ENCODE results near the gene THAP4. TPM values are rescaled to one million over a fixed set of nuclear protein-coding genes. Genes with fewer than 3 reads are reported as not detected.
"Not testable (repeated sequence)": the region's sequence is repeated elsewhere in the genome, so short reads cannot be mapped to it uniquely, and the experiment has no call there.

THAP4 gene
- total RNA-seq, 2 experiments from 2014 or later: 43.7 to 44.5 TPM

DNA sequence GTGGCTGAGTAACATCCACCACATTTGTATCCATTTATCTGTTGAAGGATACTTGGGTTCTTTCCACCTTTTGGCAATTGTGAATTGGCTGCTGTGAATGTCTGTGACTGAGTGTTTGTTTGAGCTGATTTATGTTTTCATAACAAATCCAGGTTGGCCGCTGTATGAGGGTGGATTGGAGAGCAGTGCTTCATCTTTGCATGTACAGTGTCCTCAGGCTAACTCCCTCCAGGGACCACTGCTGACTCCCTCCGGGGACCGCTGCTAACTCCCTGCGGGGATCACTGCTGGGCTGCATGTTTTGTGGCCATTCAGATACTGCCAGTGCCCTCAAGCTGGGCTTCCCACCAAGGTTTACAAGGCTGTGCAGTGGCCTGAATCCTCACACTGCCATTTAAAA lies 68.2 kb downstream of the THAP4 start:
- Mint-ChIP-seq H3K36me3 (no peaks in the 10 kb centered on the region), H3K9me3 (no peaks in the 10 kb centered on the region), H3K4me1 (ENCODE audit: low read depth) (no peaks in the 10 kb centered on the region), H3K27me3 (no peaks in the 10 kb centered on the region), H3K27ac (no peak overlapping the region), H3K4me3 (no peak overlapping the region)
- ChIA-PET POLR2A (no interaction called here), CTCF (no interaction called here)
- intact Hi-C loops (cut with micrococcal nuclease): no loop called here
- no peak for DNase-seq

DNA sequence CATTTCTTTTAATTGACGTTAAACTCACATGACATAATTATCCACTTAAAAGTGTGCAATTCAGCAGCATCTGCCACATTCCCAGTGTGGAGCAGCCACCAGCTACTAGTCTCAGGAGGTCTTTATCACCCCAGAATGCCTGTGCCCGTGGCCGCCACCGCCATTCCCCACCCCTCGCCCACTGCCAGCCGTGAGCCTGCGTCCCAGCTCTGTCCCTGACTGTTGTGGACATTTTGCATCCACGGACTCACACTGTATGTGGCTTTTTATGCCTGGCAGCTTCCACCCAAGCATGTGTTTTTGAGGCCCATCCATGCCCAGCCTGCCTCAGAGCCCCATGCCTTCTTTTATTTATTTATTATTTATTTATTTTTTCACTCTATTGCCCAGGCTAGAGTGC lies 69.2 kb downstream of the THAP4 start:
- H3K4me3 Mint-ChIP-seq: no peak overlapping the region

GRCh38 chr2:241567266-241567665 lies 69.7 kb downstream of the THAP4 start:
- H3K9me3 Mint-ChIP-seq; H3K36me3 Mint-ChIP-seq; H3K4me3 Mint-ChIP-seq; DNase-seq; H3K27ac Mint-ChIP-seq; H3K4me1 Mint-ChIP-seq (ENCODE audit: low read depth); H3K27me3 Mint-ChIP-seq; intact Hi-C loops (cut with micrococcal nuclease); POLR2A ChIA-PET: not testable (repeated sequence)
- CTCF ChIA-PET: interaction anchor here (0.6 kb wide), 1 partner anchor 55 kb away, joined by 3 read pairs; no protein-coding TSS in a partner anchor

More for the DNA sequence above, 69.2 kb downstream of the THAP4 start:
- CTCF ChIA-PET: interaction anchor here (0.6 kb wide), 1 partner anchor 55 kb away, joined by 3 read pairs; no protein-coding TSS in a partner anchor
- Mint-ChIP-seq H3K36me3 (no peaks in the 10 kb centered on the region), H3K9me3 (no peaks in the 10 kb centered on the region), H3K27me3 (no peaks in the 10 kb centered on the region), H3K4me1 (ENCODE audit: low read depth) (no peaks in the 10 kb centered on the region), H3K27ac (no peak overlapping the region)
- no peak for DNase-seq
- POLR2A ChIA-PET: no interaction called here
- intact Hi-C loops (cut with micrococcal nuclease): no loop called here

- Mint-ChIP-seq H3K4me1 (ENCODE audit: low read depth) (no peaks in the 10 kb centered on the region), H3K9me3 (no peaks in the 10 kb centered on the region), H3K27ac (no peak overlapping the region), H3K27me3 (peaks cover 1% of the 10 kb centered on the region), H3K36me3 (no peaks in the 10 kb centered on the region), H3K4me3 (no peak overlapping the region)
- CTCF ChIA-PET: no interaction called here
- intact Hi-C loops (cut with micrococcal nuclease): no loop called here
- no peak for DNase-seq
- POLR2A ChIA-PET: no interaction called here
Observed at GRCh38 chr2:241566468-241566867, 70.5 kb downstream of the THAP4 start.

GRCh38 chr2:241566021-241566420 lies 70.9 kb downstream of the THAP4 start:
- H3K36me3 Mint-ChIP-seq; H3K4me3 Mint-ChIP-seq; POLR2A ChIA-PET; DNase-seq; H3K27ac Mint-ChIP-seq; CTCF ChIA-PET; H3K27me3 Mint-ChIP-seq; intact Hi-C loops (cut with micrococcal nuclease); H3K4me1 Mint-ChIP-seq (ENCODE audit: low read depth); H3K9me3 Mint-ChIP-seq: not testable (repeated sequence)

- CTCF ChIA-PET: no interaction called here
- Mint-ChIP-seq H3K27ac (no peak overlapping the region), H3K4me3 (no peak overlapping the region), H3K27me3 (peaks cover 4% of the 10 kb centered on the region), H3K9me3 (no peaks in the 10 kb centered on the region), H3K36me3 (no peaks in the 10 kb centered on the region), H3K4me1 (ENCODE audit: low read depth) (no peaks in the 10 kb centered on the region)
- DNase-seq: no peak
- intact Hi-C loops (cut with micrococcal nuclease): no loop called here
- POLR2A ChIA-PET: no interaction called here
Observed at GRCh38 chr2:241565411-241565810, 71.5 kb downstream of the THAP4 start.

GRCh38 chr2:241564596-241565410 lies 72.2 kb downstream of the THAP4 start:
- Mint-ChIP-seq H3K4me1 (ENCODE audit: low read depth) (peaks cover 2% of the 10 kb centered on the region), H3K4me3 (no peak overlapping the region), H3K27ac (no peak overlapping the region), H3K27me3 (peaks cover 10% of the 10 kb centered on the region), H3K36me3 (no peaks in the 10 kb centered on the region), H3K9me3 (no peaks in the 10 kb centered on the region)
- CTCF ChIA-PET: interaction anchor here (0.6 kb wide), 1 partner anchor 36 kb away, joined by 4 read pairs; no protein-coding TSS in a partner anchor
- DNase-seq: no peak
- POLR2A ChIA-PET: no interaction called here
- intact Hi-C loops (cut with micrococcal nuclease): no loop called here

DNA sequence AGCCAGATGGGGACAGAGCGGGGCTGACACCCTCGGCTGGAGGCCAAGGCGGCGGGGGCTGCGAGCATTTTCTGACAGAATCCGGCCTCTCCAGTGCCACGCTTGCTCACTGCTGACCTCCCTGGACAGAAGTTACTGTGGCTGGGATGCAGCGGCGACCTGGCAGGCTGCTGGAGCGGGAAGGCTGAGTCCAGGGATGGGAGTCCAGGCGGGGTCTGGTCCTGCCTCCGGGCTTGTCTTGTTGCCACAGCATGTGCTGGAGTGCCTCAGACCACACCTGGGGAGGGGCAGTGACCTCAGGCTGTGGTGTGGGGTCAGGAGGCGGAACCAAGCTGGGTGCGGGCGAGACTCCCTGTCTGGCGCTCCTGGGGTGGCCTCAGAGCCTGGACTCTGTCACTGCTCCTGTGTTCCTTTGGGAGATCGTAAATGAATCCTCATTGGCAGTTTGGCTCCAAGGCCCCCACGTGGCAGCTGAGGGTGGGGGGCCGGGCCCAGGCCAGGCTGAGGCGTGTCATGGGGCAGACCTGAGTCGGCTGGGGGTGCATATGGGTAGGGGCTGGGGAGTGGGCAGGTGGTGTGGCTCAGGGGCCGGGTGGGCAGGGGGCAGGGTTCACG lies 72.9 kb downstream of the THAP4 start:
- peaks cover 3% of the 10 kb centered on the region for H3K4me1 Mint-ChIP-seq (ENCODE audit: low read depth)
- no peak overlapping the region for H3K4me3 Mint-ChIP-seq
- ChIA-PET CTCF (interaction anchor here (0.6 kb wide), 1 partner anchor 37 kb away, joined by 4 read pairs; no protein-coding TSS in a partner anchor), POLR2A (no interaction called here)
- no peaks in the 10 kb centered on the region for H3K9me3 Mint-ChIP-seq
- intact Hi-C loops (cut with micrococcal nuclease): no loop called here
- H3K27me3 Mint-ChIP-seq: peaks cover 11% of the 10 kb centered on the region
- no peak for DNase-seq
- H3K36me3 Mint-ChIP-seq: no peaks in the 10 kb centered on the region
- no peak overlapping the region for H3K27ac Mint-ChIP-seq

- H3K36me3 Mint-ChIP-seq: no peaks in the 10 kb centered on the region
- H3K9me3 Mint-ChIP-seq: no peaks in the 10 kb centered on the region
- peaks cover 11% of the 10 kb centered on the region for H3K27me3 Mint-ChIP-seq
- ChIA-PET CTCF (no interaction called here), POLR2A (no interaction called here)
- H3K4me3 Mint-ChIP-seq: no peak overlapping the region
- no peak overlapping the region for H3K27ac Mint-ChIP-seq
- H3K4me1 Mint-ChIP-seq (ENCODE audit: low read depth): peaks cover 3% of the 10 kb centered on the region
- no peak for DNase-seq
- intact Hi-C loops (cut with micrococcal nuclease): no loop called here
Observed at GRCh38 chr2:241563571-241563980, 73.4 kb downstream of the THAP4 start.

DNA sequence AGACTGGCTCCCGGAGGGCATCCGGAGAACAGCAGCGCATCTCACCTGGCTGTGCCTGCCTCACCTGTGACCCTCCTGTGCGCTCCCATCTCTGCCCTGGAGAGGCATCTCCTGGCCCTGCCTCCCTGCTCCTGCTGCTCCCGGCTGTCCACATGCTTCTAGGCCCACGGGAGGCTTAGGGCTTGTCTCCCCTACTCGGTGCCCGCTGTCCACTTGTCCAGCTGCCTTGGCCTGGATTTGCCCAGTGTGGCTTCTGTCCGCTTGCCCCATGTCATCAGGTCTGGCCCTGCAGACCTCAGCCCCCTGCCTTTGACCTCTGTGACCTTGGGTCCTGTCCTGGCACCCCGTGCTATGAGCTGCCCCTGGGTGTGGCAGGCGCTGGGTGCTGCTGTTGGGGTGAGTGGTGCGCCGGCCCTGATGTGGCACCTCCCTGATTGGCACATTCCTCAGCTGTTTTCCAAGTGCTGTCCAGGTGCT lies 73.9 kb downstream of the THAP4 start:
- DNase-seq: no peak
- POLR2A ChIA-PET: no interaction called here
- peaks cover 5% of the 10 kb centered on the region for H3K4me1 Mint-ChIP-seq (ENCODE audit: low read depth)
- no peaks in the 10 kb centered on the region for H3K9me3 Mint-ChIP-seq
- H3K27me3 Mint-ChIP-seq: peaks cover 15% of the 10 kb centered on the region
- no peak overlapping the region for H3K27ac Mint-ChIP-seq
- H3K36me3 Mint-ChIP-seq: no peaks in the 10 kb centered on the region
- H3K4me3 Mint-ChIP-seq: no peak overlapping the region
- CTCF ChIA-PET: no interaction called here
- intact Hi-C loops (cut with micrococcal nuclease): no loop called here

GRCh38 chr2:241562269-241562891 lies 74.6 kb downstream of the THAP4 start:
- CTCF ChIA-PET: no interaction called here
- H3K27me3 Mint-ChIP-seq: peaks cover 22% of the 10 kb centered on the region
- no peak overlapping the region for H3K27ac Mint-ChIP-seq
- DNase-seq: no peak
- peaks cover 3% of the 10 kb centered on the region for H3K9me3 Mint-ChIP-seq
- H3K4me1 Mint-ChIP-seq (ENCODE audit: low read depth): peaks cover 5% of the 10 kb centered on the region
- no peak overlapping the region for H3K4me3 Mint-ChIP-seq
- peaks cover 5% of the 10 kb centered on the region for H3K36me3 Mint-ChIP-seq
- intact Hi-C loops (cut with micrococcal nuclease): no loop called here
- POLR2A ChIA-PET: no interaction called here

DNA sequence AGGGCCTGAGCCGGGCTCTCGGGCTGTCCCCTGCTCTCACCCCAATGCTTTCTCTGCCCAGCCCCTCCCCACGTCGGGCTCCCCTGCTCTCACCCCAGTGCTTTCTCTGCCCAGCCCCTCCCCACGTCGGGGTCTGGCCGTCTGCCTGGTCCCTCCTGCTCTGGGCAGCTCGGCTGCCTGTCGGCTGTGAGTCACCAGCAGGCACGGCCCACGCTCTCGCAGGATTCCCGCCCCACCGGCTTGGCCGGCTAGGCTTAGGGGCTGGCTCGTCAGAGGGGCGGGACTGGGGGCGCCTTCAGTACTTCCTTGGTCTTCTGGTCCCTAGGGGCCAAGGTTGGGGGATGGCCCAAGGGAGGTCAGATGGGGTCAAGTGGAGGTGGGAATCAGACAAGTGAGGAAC lies 75.1 kb downstream of the THAP4 start:
- ChIA-PET POLR2A (no interaction called here), CTCF (no interaction called here)
- H3K36me3 Mint-ChIP-seq: peaks cover 5% of the 10 kb centered on the region
- H3K4me3 Mint-ChIP-seq: no peak overlapping the region
- peaks cover 5% of the 10 kb centered on the region for H3K4me1 Mint-ChIP-seq (ENCODE audit: low read depth)
- peaks cover 24% of the 10 kb centered on the region for H3K27me3 Mint-ChIP-seq
- H3K9me3 Mint-ChIP-seq: peaks cover 7% of the 10 kb centered on the region
- intact Hi-C loops (cut with micrococcal nuclease): no loop called here
- DNase-seq: no peak
- no peak overlapping the region for H3K27ac Mint-ChIP-seq
